HG03045 (cell line): ENCODE data around the gene IMPA2.
"Not testable (repeated sequence)": the region's sequence is repeated elsewhere in the genome, so short reads cannot be mapped to it uniquely, and the experiment has no call there.

Experiments
- ATAC-seq: cut with Tn5 transposase; IDR thresholded peaks from one replicate; pipeline ENCODE4 v1.9.1; 2021; ENCODE audit warnings: mild to moderate bottlenecking, moderate library complexity; ENCODE audit not compliant: unreplicated experiment

Gene IMPA2

DNA sequence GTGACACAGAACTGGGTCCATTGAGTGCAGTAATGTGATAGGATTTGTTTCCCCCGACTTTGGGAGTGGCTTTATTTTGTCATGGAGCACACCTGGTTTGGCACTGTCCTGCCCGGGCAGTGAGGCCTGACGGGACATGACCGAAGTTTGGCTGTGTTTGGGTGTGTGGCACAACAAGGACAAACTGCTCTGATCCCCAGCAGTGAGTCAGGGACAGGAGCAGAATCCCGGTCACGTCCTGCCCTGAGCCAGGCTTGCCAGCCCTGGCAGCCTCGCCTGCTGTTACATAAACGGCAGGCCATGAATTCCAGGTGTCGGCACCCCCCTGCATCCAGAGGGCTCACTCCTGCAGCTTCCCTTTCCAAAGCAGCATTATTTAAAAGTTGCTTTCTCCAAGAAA, 45.7 kb downstream of the IMPA2 start:
- ATAC-seq = no peak

- no peak for ATAC-seq
Measured at GRCh38 chr18:12027480-12027879, 46.2 kb downstream of the IMPA2 start.

GRCh38 chr18:12028040-12028628, 46.8 kb downstream of the IMPA2 start:
- ATAC-seq = no peak

DNA sequence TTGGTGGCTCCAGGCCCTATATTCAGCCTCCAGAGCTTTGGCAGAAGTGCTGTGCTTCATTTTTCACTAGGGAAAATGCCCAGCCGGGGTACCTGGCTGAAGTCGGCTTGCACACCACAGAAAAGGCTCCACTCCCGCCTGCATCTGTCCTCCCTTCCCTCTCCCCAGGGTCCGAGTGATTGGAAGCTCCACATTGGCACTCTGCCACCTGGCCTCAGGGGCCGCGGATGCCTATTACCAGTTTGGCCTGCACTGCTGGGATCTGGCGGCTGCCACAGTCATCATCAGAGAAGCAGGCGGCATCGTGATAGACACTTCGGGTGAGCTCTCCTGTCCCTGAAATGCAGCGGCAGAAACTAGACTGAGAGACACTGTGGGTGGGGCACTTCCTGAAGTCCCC, 47.4 kb downstream of the IMPA2 start:
- no peak for ATAC-seq

DNA sequence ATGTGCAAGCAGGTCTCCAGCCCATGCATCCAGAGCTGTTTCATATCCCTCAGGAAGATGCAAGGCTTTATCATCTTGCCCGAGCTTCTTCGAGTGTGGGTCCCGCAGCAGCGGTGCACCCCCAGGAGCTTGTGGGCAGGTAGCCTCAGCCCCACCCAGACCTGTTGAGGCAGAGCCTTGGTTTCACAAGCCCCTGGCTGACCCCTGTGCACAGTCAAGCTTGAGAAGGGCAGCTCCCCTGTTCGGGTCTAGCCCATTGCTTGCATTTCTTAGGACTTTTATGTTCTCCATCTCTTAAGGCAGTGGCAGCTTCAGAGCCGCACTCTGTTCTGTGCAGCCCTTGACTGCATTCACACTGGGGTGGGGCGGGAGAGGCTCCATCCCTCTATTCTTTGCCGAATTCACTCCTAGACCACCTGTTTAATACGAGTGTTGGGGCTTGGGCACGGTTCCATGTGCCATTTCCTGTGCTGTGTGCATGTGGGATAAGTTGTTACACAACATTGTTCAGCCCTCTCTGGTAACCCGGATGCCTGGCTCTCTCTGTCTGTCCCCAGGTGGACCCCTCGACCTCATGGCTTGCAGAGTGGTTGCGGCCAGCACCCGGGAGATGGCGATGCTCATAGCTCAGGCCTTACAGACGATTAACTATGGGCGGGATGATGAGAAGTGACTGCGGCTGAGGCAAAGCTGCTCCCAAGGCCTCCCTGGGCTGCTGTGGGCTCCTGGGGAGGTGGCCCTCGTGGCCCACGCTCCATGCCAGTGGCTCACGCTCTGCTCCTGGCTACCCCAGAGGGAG, 48.7 kb downstream of the IMPA2 start:
- no peak for ATAC-seq

DNA sequence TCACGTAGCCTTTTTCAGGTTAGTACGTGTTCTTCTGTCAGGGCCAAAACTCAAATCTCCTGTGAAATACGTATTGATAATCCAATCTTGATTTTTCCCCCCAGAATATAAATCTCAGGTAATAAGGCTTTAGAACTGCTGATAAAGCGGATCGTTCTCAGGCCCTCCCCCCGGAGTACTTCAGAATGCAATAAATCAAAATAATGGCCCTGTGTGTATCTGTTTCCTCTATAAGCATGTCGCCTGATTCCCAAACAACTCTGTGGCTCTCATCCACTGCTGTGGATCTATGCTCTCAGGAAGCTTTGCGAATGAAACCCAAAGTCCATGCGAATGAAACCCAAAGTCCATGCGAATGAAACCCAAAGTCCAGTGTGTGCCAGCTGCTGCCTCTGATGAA, 49.4 kb downstream of the IMPA2 start:
- ATAC-seq = no peak

DNA sequence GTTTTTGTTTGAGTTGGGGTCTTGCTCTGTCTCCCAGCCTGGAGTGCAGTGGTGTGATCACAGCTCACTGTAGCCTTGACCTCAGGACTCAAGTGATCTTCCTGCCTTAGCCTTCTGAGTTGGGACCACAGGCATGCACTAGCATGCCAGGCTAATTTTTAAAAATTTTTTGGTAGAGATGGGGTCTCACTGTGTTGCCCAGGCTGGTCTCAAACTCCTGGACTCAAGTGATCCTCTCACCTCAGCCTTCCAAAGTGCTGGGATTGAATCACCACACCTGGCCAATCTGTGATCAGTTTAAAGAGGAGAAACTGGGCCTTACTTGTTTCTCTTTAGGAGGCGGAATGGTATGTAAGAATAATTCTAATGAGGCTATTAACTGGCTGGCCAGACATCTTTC, 49.9 kb downstream of the IMPA2 start:
- ATAC-seq = no peak

- no peak for ATAC-seq
Measured at GRCh38 chr18:12031846-12032245, 50.5 kb downstream of the IMPA2 start.

DNA sequence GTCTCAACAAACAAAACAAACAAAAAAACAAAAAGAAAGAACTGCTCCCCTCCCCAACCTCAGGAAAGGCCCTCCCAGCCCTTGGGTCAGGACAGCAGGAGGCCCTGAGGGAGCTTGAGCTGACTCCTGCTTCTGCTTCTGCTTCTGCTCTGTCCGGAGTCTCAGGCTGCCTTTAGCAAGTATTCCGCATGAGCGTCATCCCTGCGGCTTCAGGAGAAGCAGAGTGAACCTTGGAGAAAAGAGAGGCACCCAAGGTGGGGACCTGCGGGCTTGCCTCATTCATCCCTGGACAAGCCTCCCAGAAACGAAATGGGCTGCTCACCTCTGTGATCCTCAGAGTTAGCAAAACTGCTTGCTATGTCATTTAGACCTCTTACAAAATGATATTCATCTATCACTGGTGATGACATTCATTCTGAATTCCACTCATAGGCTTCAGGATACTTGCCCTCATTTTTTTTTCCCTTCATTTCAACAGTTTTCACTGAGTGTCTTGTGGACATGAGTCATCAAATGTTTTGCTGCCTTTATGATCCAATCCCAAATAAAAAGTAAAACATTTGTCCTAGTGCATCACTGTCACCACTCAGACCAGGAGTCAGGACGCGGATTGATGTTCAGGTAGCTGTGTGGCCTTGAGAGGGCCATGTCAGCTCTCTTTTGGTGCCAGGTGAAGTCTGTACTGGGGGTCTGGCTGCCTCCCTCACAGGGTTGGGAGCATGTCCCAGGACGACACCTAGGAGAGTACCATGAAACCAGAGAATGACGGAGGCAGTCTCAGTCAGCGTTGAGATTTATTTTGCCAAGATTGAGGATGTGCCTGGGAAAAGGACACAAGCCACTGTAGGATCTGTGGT, 51.7 kb downstream of the IMPA2 start:
- no peak for ATAC-seq

DNA sequence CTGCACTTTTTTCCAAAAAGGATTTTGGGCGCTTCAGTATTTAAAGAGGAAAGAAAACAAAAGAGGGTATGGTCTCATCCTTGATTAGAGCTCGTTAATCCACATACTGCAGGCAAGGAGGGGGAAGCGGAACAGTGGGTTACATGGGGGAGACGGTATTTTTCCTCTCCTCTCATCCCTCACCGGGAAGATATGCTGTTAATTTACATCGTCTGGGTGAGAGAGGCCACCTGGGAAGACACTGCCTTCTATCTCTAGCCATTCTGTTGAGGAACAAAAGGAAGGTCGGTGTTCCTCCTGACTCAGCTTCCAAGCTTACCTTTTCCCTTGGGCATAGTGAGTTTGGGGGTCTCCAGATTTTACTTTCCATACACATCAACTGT, 52.3 kb downstream of the IMPA2 start:
- ATAC-seq = no peak

GRCh38 chr18:12034241-12035100, 53.2 kb downstream of the IMPA2 start:
- no peak for ATAC-seq

DNA sequence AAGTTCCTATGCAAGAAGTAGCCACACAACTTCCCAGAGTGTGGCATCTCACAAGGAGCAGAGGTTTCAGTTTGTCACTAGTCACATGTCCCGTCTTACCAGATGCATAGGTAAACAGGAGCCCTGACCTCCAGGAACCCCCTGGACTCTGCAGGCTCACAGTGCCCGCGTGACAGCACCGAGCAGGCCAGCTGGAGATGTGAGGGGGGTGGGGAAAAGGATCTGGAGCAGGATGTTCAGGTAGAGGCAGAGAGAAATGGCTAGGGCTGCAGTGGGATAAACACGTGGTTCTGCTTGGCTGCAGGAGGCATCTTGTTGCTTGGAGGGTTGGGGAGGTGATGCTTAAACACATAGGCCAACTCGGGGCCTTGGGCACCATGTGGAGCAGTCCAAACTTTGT, 54.2 kb downstream of the IMPA2 start:
- ATAC-seq = no peak

GRCh38 chr18:12036201-12036751, 55.0 kb downstream of the IMPA2 start:
- ATAC-seq = no peak

DNA sequence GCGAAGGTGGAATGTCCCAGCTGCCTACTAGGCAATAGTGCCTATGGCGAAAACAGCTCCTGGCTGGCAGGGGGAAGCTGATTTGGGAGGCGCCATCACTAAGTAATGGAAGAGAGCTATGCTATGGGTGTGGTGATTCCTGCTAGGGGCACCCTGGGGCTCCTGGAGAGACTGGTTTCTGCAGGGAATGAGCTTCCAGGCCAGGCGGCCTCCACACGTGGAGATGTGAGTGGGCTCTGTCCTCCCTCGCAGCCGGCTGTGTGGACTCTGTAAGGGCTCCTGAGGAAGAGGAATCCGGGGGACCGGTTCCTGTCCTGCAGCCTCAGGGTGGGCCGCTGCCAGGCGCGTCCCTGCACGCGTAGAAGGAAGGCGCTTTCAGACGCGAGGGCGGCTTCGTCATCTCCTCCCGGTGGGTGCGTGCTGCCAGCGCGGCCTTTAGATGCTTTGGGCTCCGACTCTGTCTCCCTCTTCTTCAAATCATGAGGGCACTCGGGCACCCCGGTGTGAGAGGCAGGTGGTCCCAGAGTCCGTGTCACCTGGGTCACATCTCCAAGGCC, 56.9 kb downstream of the IMPA2 start:
- ATAC-seq = no peak

- peak; percentile 92 for ATAC-seq
Measured at GRCh38 chr18:12038639-12039539, 57.6 kb downstream of the IMPA2 start.

GRCh38 chr18:12039540-12039930, 58.2 kb downstream of the IMPA2 start:
- ATAC-seq = not testable (repeated sequence)

GRCh38 chr18:12041561-12041960, 60.3 kb downstream of the IMPA2 start:
- no peak for ATAC-seq

DNA sequence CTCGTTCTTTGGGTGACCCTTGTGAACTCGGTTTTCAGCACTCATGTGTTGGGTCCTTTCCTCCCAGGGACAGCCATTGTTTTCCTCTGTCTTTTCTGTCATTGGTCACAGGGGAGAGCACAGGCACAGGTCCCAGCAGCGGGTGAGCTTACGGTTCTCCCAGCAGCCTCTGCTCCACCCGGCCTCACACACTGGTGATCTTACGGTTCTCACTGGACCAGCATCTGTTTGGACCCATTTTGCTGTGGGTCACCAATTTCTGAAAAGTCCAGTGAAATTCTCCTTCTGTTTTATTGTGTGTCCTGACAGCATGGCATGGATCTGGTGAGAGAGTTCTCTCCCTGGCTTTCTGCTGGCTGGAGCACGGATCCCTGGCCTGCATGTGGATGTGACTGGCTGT, 62.5 kb downstream of the IMPA2 start:
- ATAC-seq = no peak

- no peak for ATAC-seq
Measured at GRCh38 chr18:12044591-12044990, 63.3 kb downstream of the IMPA2 start.
